ENCODE results near the gene MTMR6. TPM values are rescaled to one million over a fixed set of nuclear protein-coding genes. Genes with fewer than 3 reads are reported as not detected.

The MTMR6 gene
- total RNA-seq, 1 donor from 2014 or later: 16.5 TPM

Other genes starting within 250 kb of the MTMR6 start
- 0.07 TPM for gene PABPC3, start 191.4 kb downstream of the MTMR6 start, total RNA-seq
- not detected for gene AMER2, start 115.2 kb downstream of the MTMR6 start, total RNA-seq
- 25.3 TPM for gene NUP58, start 14.1 kb upstream of the MTMR6 start, total RNA-seq
- gene ATP8A2, start 84.5 kb upstream of the MTMR6 start, total RNA-seq: 0.15 TPM